ENCODE measurements around the gene KIF4A. TPM values are rescaled to one million over a fixed set of nuclear protein-coding genes. Genes with fewer than 3 reads are reported as not detected.
"Not testable (repeated sequence)": the region's sequence is repeated elsewhere in the genome, so short reads cannot be mapped to it uniquely, and the experiment has no call there.

The KIF4A gene
- total RNA-seq, 6 experiments from 2014 or later: 10.7 to 30.2 (median 25.8) TPM

- Mint-ChIP-seq H3K27ac (no peak within 1 kb of the TSS), H3K27me3 (ENCODE audit: insufficient read depth) (peaks cover 6% of the 10 kb centered on the region), H3K9me3 (no peaks in the 10 kb centered on the region), H3K4me3 (no peak within 1 kb of the TSS), H3K36me3 (ENCODE audit: low read depth) (no peaks in the 10 kb centered on the region), H3K4me1 (ENCODE audit: low read depth) (no peaks in the 10 kb centered on the region)
- TF ChIP-seq CTCF (IDR thresholded peaks at IDR 0.05): no peak
- no peak for DNase-seq
Observed at GRCh38 chrX:70268034-70268433, 21.9 kb upstream of the KIF4A start, which contains the start of gene ARR3. Gene ARR3 (plus strand): TSS chrX:70268334. CDS start chrX:70269386, 1,052 bp downstream.

- not testable (repeated sequence) for DNase-seq; H3K4me3 Mint-ChIP-seq; H3K9me3 Mint-ChIP-seq; H3K27me3 Mint-ChIP-seq (ENCODE audit: insufficient read depth); H3K4me1 Mint-ChIP-seq (ENCODE audit: low read depth); H3K27ac Mint-ChIP-seq; H3K36me3 Mint-ChIP-seq (ENCODE audit: low read depth)
Observed at GRCh38 chrX:70274029-70274428, 15.9 kb upstream of the KIF4A start.

GRCh38 chrX:70279081-70279480, 10.8 kb upstream of the KIF4A start:
- H3K36me3 Mint-ChIP-seq (ENCODE audit: low read depth): peaks cover 6% of the 10 kb centered on the region; the same call in 1 of the 2 replicates
- no peak overlapping the region for H3K4me3 Mint-ChIP-seq
- no peaks in the 10 kb centered on the region for H3K4me1 Mint-ChIP-seq (ENCODE audit: low read depth)
- H3K27me3 Mint-ChIP-seq (ENCODE audit: insufficient read depth): no peaks in the 10 kb centered on the region
- no peak for TF ChIP-seq CTCF (IDR thresholded peaks at IDR 0.05)
- no peak for DNase-seq
- no peak overlapping the region for H3K27ac Mint-ChIP-seq
- no peaks in the 10 kb centered on the region for H3K9me3 Mint-ChIP-seq

- Mint-ChIP-seq H3K4me3 (no peak overlapping the region), H3K36me3 (ENCODE audit: low read depth) (peaks cover 6% of the 10 kb centered on the region; the same call in 1 of the 2 replicates), H3K4me1 (ENCODE audit: low read depth) (no peaks in the 10 kb centered on the region), H3K9me3 (no peaks in the 10 kb centered on the region), H3K27ac (no peak overlapping the region), H3K27me3 (ENCODE audit: insufficient read depth) (no peaks in the 10 kb centered on the region)
- no peak for TF ChIP-seq CTCF (IDR thresholded peaks at IDR 0.05)
- DNase-seq: no peak
Observed at GRCh38 chrX:70280573-70280972, 9.3 kb upstream of the KIF4A start.

GRCh38 chrX:70281951-70282350, 8.0 kb upstream of the KIF4A start, which contains the start of gene RAB41:
Gene RAB41 (plus strand): TSS chrX:70282172. CDS start chrX:70282218, 46 bp downstream.
- Mint-ChIP-seq H3K36me3 (ENCODE audit: low read depth) (peaks cover 13% of the 10 kb centered on the region), H3K9me3 (no peaks in the 10 kb centered on the region), H3K27ac (no peak within 1 kb of the TSS), H3K27me3 (ENCODE audit: insufficient read depth) (no peaks in the 10 kb centered on the region), H3K4me3 (no peak within 1 kb of the TSS), H3K4me1 (ENCODE audit: low read depth) (no peaks in the 10 kb centered on the region)
- no peak for DNase-seq
- no peak for TF ChIP-seq CTCF (IDR thresholded peaks at IDR 0.05)

- peak overlapping the region; percentile 95 for H3K4me3 Mint-ChIP-seq
- H3K27ac Mint-ChIP-seq: peak overlapping the region; percentile 86
- no peak for TF ChIP-seq CTCF (IDR thresholded peaks at IDR 0.05)
- peaks cover 7% of the 10 kb centered on the region; the same call in 1 of the 2 replicates for H3K36me3 Mint-ChIP-seq (ENCODE audit: low read depth)
- DNase-seq: peak; percentile 2
- H3K9me3 Mint-ChIP-seq: no peaks in the 10 kb centered on the region
- H3K4me1 Mint-ChIP-seq (ENCODE audit: low read depth): peaks cover 32% of the 10 kb centered on the region
- no peaks in the 10 kb centered on the region for H3K27me3 Mint-ChIP-seq (ENCODE audit: insufficient read depth)
Observed at GRCh38 chrX:70289168-70289792, 624 bp upstream of the KIF4A start.
